A549 (cell line): Measurements from ENCODE around the gene EP400. TPM values are rescaled to one million over a fixed set of nuclear protein-coding genes. Genes with fewer than 3 reads are reported as not detected.

ENCODE experiments used
- ATAC-seq, 2 experiments: fragments of 200-7000 bp in 1 of 2; fragments of >200 bp in 1 of 2; cut with Nextera tagmentation in 1 of 2; cut with Tn5 transposase in 1 of 2; 3 replicates each; pipeline versions ENCODE4 v1.8.0 to v1.9.1; 2018 to 2020; ENCODE audit warnings: mild to moderate bottlenecking in 1 of 2, moderate library complexity in 1 of 2
- CTCF ChIA-PET: fragments of 300-600 bp; sonication (Branson Sonifier 250); formaldehyde crosslinking; extraction: SDS; loops from one replicate; lab custom pipeline; 2021; ENCODE audit warnings: antibody characterized with exemption, inconsistent platforms; lab: Yijun Ruan, JAX
- POLR2A ChIA-PET: fragments of 350-600 bp; formaldehyde crosslinking; extraction: SDS; loops from one replicate; lab custom pipeline; 2021; ENCODE audit warnings: antibody characterized with exemption, inconsistent platforms; lab: Yijun Ruan, JAX
- DNase-seq, 2 experiments: peaks; one replicate each; pipeline versions ENCODE4 v3.0.0 to v3.0.0-alpha.2; 2011 to 2016; ENCODE audit warnings: low read depth in 1 of 2, low spot score in 1 of 2
- FAIRE-seq: peaks from 2 replicates; lab custom pipeline; 2011; peaks lifted over from hg19 to GRCh38; lab: Jason Lieb, UNC
- H3K27ac ChIP-seq, 2 experiments: fragments of >200 bp; sonication (Bioruptor Twin); formaldehyde crosslinking; 3 replicates each; pipeline ENCODE4 v1.5.1; 2016 to 2017
- H3K4me1 ChIP-seq: fragments of >200 bp; sonication (Bioruptor Twin); formaldehyde crosslinking; 3 replicates; pipeline ENCODE4 v1.6.1; 2016
- H3K4me2 ChIP-seq: fragments of >200 bp; sonication (Bioruptor Twin); formaldehyde crosslinking; 3 replicates; pipeline ENCODE4 v1.6.1; 2016
- H3K4me3 ChIP-seq: fragments of >200 bp; sonication (Bioruptor Twin); formaldehyde crosslinking; 3 replicates; pipeline ENCODE4 v1.5.1; 2016
- H3K9me3 ChIP-seq: fragments of >200 bp; sonication (Bioruptor Twin); formaldehyde crosslinking; 3 replicates; pipeline ENCODE4 v1.6.1; 2016
- ATOH8 ChIP-seq: fragments of 250-450 bp; sonication (Bioruptor Pico); IDR thresholded peaks from 2 replicates; pipeline ENCODE4 v1.5.0; 2020; ENCODE audit warnings: low read depth, mild to moderate bottlenecking, moderate library complexity
- BCL3 ChIP-seq: fragments of >200 bp; sonication (Bioruptor Twin); formaldehyde crosslinking; IDR thresholded peaks from 3 replicates; pipeline ENCODE4 v1.6.1; 2016
- BHLHE40 ChIP-seq: IDR thresholded peaks from 2 replicates; pipeline ENCODE4 v1.6.1; 2012; ENCODE audit warnings: low read depth, low read length, inconsistent platforms
- CBX8 ChIP-seq: fragments of 200-600 bp; sonication (generic); IDR thresholded peaks from 2 replicates; pipeline ENCODE4 v1.6.1; 2016
- CEBPB ChIP-seq, 2 experiments: fragments of >200 bp in 1 of 2; sonication (Bioruptor Twin) in 1 of 2; formaldehyde crosslinking in 1 of 2; IDR thresholded peaks; 2 replicates each; pipeline ENCODE4 v1.6.1; 2012 to 2016
- EHMT2 ChIP-seq: fragments of 200-600 bp; sonication (generic); IDR thresholded peaks from 2 replicates; pipeline ENCODE4 v1.6.1; 2016; ENCODE audit warnings: antibody characterized with exemption, low read depth, mild to moderate bottlenecking, moderate library complexity
- FOSL2 ChIP-seq, 2 experiments: fragments of 450-650 bp in 1 of 2; fragments of >200 bp in 1 of 2; sonication (Bioruptor Twin) in 1 of 2; formaldehyde crosslinking; IDR thresholded peaks; 2 replicates each; pipeline versions ENCODE4 v1.5.0 to v1.6.1; 2016 to 2020; ENCODE audit warnings: mild to moderate bottlenecking in 1 of 2, moderate library complexity in 1 of 2
- HDAC2 ChIP-seq: fragments of 200-600 bp; sonication (generic); IDR thresholded peaks from 2 replicates; pipeline ENCODE4 v1.6.1; 2016
- HEYL ChIP-seq: fragments of 250-450 bp; sonication (Bioruptor Pico); IDR thresholded peaks from 2 replicates; pipeline ENCODE4 v1.8.0; 2021; ENCODE audit warnings: mild to moderate bottlenecking, moderate library complexity
- HOXB13 ChIP-seq: fragments of 250-450 bp; sonication (Bioruptor Pico); IDR thresholded peaks from 2 replicates; pipeline ENCODE4 v1.5.0; 2020; ENCODE audit warnings: low read depth, mild to moderate bottlenecking, moderate library complexity
- HOXB5 ChIP-seq: fragments of 250-450 bp; sonication (Bioruptor Pico); IDR thresholded peaks from 2 replicates; pipeline ENCODE4 v1.5.0; 2020; ENCODE audit warnings: mild to moderate bottlenecking, moderate library complexity
- JUNB ChIP-seq: fragments of >200 bp; sonication (Bioruptor Twin); formaldehyde crosslinking; IDR thresholded peaks from 2 replicates; pipeline ENCODE4 v1.6.1; 2016
- KDM5A ChIP-seq: fragments of 200-600 bp; sonication (generic); IDR thresholded peaks from 2 replicates; pipeline ENCODE4 v1.6.1; 2016; ENCODE audit warnings: antibody characterized with exemption, mild to moderate bottlenecking
- MYC ChIP-seq: IDR thresholded peaks from 2 replicates; pipeline ENCODE4 v1.6.1; 2012; ENCODE audit warnings: mild to moderate bottlenecking, inconsistent platforms, low read length, improper control_type of control experiment, borderline replicate concordance
- NFE2L2 ChIP-seq: fragments of 150-350 bp; conservative IDR thresholded peaks from 2 replicates; pipeline ENCODE4 v1.6.1; 2014; ENCODE audit warnings: low read length
- POLR2AphosphoS2 ChIP-seq: conservative IDR thresholded peaks from 2 replicates; pipeline ENCODE4 v1.6.1; 2012; ENCODE audit warnings: low read length, improper control_type of control experiment, inconsistent platforms
- RARB ChIP-seq: fragments of 250-450 bp; sonication (Bioruptor Pico); IDR thresholded peaks from 2 replicates; pipeline ENCODE4 v1.8.0; 2021; ENCODE audit warnings: mild to moderate bottlenecking, moderate library complexity
- RCOR1 ChIP-seq: fragments of 150-350 bp; IDR thresholded peaks from 2 replicates; pipeline ENCODE4 v1.6.1; 2014; ENCODE audit warnings: antibody characterized with exemption, low read length, low read depth
- RFX5 ChIP-seq: fragments of 450-650 bp; IDR thresholded peaks from 2 replicates; pipeline ENCODE4 v1.7.1; 2014; ENCODE audit warnings: antibody characterized with exemption, mild to moderate bottlenecking, moderate library complexity
- USF2 ChIP-seq: fragments of 450-650 bp; IDR thresholded peaks from 2 replicates; pipeline ENCODE4 v1.6.1; 2014; ENCODE audit warnings: antibody characterized with exemption
- ZSCAN20 ChIP-seq: fragments of 250-450 bp; sonication (Bioruptor Pico); IDR thresholded peaks from 2 replicates; pipeline ENCODE4 v1.8.0; 2022; ENCODE audit warnings: mild to moderate bottlenecking, moderate library complexity
- WGBS: methylation state at CpG from one replicate; pipeline ENCODE4 v1.1.6; 2017; ENCODE audit errors: missing lambda C conversion rate; 5-methylcytosine and 5-hydroxymethylcytosine counted together
- polyA plus RNA-seq, 4 experiments: library from polyadenylated mRNA; depleted of rRNA in 3 of 4; stranded (reverse); fragments of >200 nt; fragmentation: RNase III in 1 of 4; extraction: RNeasy Plus Mini Kit Qiagen cat#74134 plus additional on column Dnase treatment in 1 of 4; gene quantifications; 2 replicates in 3 of 4; 3 replicates in 1 of 4; pipeline ENCODE4 v1.2.3, GENCODE V29; 2011 to 2017

The EP400 gene
- polyA plus RNA-seq, 2 of the 4 experiments (the other 2 are of a cell fraction) = 9.7 to 15.2 TPM

GRCh38 chr12:132103542-132104308 lies 154.0 kb downstream of the EP400 start:
- Histone ChIP-seq H3K9me3 (no peaks in the 10 kb centered on the region), H3K4me2 (no peak overlapping the region), H3K27ac (no peak overlapping the region), H3K4me1 (no peaks in the 10 kb centered on the region), H3K4me3 (no peak overlapping the region)
- 93% methylated on average over 20 of the region's 26 CpGs for WGBS
- ATAC-seq = peak in 1 of 2 experiments; percentile 25; a peak in 3 of 6 replicates
- TF ChIP-seq ATOH8 (CRISPR knock-in tag) (no peak), JUNB (no peak), EHMT2 (no peak), USF2 (no peak), FOSL2 (IDR thresholded peaks at IDR 0.05) (no peak), FOSL2 (CRISPR knock-in tag; IDR thresholded peaks at IDR 0.05) (no peak), HDAC2 (no peak), MYC (no peak), ZSCAN20 (CRISPR knock-in tag) (no peak), HOXB5 (CRISPR knock-in tag) (no peak), POLR2AphosphoS2 (no peak), HOXB13 (CRISPR knock-in tag) (no peak), CBX8 (no peak), HEYL (no peak), CEBPB (IDR thresholded peaks at IDR 0.05) (no peak)
- FAIRE-seq = no peak
- POLR2A ChIA-PET = no interaction called here
- CTCF ChIA-PET = no interaction called here
- no peak for DNase-seq

- Histone ChIP-seq H3K27ac (no peak overlapping the region), H3K4me1 (no peaks in the 10 kb centered on the region), H3K4me2 (no peak overlapping the region), H3K4me3 (no peak overlapping the region), H3K9me3 (no peaks in the 10 kb centered on the region)
- 90% methylated on average over 5 of the region's 6 CpGs for WGBS
- TF ChIP-seq NFE2L2 (no peak), KDM5A (no peak), RCOR1 (no peak), RFX5 (no peak), CEBPB (IDR thresholded peaks at IDR 0.05) (no peak), USF2 (no peak), HOXB5 (CRISPR knock-in tag) (no peak), BCL3 (no peak), RARB (CRISPR knock-in tag) (no peak), HOXB13 (CRISPR knock-in tag) (no peak), BHLHE40 (no peak)
- ChIA-PET CTCF (no interaction called here), POLR2A (no interaction called here)
- ATAC-seq (no peak), DNase-seq (no peak), FAIRE-seq (no peak)
Measured at GRCh38 chr12:132105467-132105866, 155.7 kb downstream of the EP400 start.
